OCI-LY7 (cell line): ENCODE measurements around the gene CALU. TPM values are rescaled to one million over a fixed set of nuclear protein-coding genes. Genes with fewer than 3 reads are reported as not detected.

Source experiments
- BruUV-seq: library from RNA; stranded (reverse); fragments of 400-500 nt; replicated peaks from 2 replicates; lab custom pipeline; 2021; lab: Mats Ljungman, UMichigan
- CTCF ChIA-PET: fragments of 300-600 bp; sonication (Branson Sonifier 250); formaldehyde crosslinking; loops from one replicate; lab custom pipeline; 2022; ENCODE audit warnings: antibody characterized with exemption; ENCODE audit not compliant: unreplicated experiment; lab: Charles Lee
- POLR2A ChIA-PET: fragments of 300-600 bp; sonication (Branson Sonifier 250); formaldehyde crosslinking; loops from one replicate; lab custom pipeline; 2022; ENCODE audit warnings: antibody characterized with exemption; lab: Charles Lee
- DNase-seq: peaks from one replicate; pipeline ENCODE4 v3.0.0-alpha.2; 2015; ENCODE audit warnings: low spot score
- H2AFZ ChIP-seq: fragments of 200-600 bp; sonication (generic), shearing (Covaris generic); 2 replicates; pipeline ENCODE4 v1.6.1; 2014; ENCODE audit warnings: mild to moderate bottlenecking, antibody characterized with exemption, low read length, moderate library complexity
- H3K27ac ChIP-seq: fragments of 200-600 bp; sonication (generic); 2 replicates; pipeline ENCODE4 v1.5.1; 2014; ENCODE audit warnings: mixed run types, low read depth, mild to moderate bottlenecking, moderate library complexity, low read length, inconsistent platforms; ENCODE audit not compliant: poor library complexity, severe bottlenecking
- H3K36me3 ChIP-seq: fragments of 200-600 bp; sonication (generic); 2 replicates; pipeline ENCODE4 v1.6.1; 2014; ENCODE audit warnings: mild to moderate bottlenecking, antibody characterized with exemption, low read length, moderate library complexity, mixed read lengths; ENCODE audit not compliant: insufficient read depth
- H3K4me1 ChIP-seq: fragments of 200-600 bp; sonication (generic); 2 replicates; pipeline ENCODE4 v1.5.1; 2014; ENCODE audit warnings: mild to moderate bottlenecking, low read length; ENCODE audit not compliant: insufficient read depth, poor library complexity, severe bottlenecking
- H3K4me2 ChIP-seq: fragments of 200-600 bp; sonication (generic); 2 replicates; pipeline ENCODE4 v1.6.1; 2014; ENCODE audit warnings: mild to moderate bottlenecking, low read length
- H3K4me3 ChIP-seq: fragments of 200-600 bp; sonication (generic); 2 replicates; pipeline ENCODE4 v1.5.1; 2014; ENCODE audit warnings: mild to moderate bottlenecking, low read depth, low read length; ENCODE audit not compliant: poor library complexity, severe bottlenecking
- H3K79me2 ChIP-seq: fragments of 200-600 bp; sonication (generic); 2 replicates; pipeline ENCODE4 v1.6.1; 2016; ENCODE audit warnings: low read depth, mild to moderate bottlenecking, low read length, moderate library complexity, mixed read lengths; ENCODE audit not compliant: insufficient read depth
- H3K9me2 ChIP-seq: fragments of 200-600 bp; sonication (generic); 2 replicates; pipeline ENCODE4 v1.6.1; 2016; ENCODE audit warnings: mild to moderate bottlenecking, low read length, mixed read lengths; ENCODE audit not compliant: insufficient read depth
- H3K9me3 ChIP-seq: fragments of 200-600 bp; sonication (generic); 2 replicates; pipeline ENCODE4 v1.6.1; 2014; ENCODE audit warnings: mild to moderate bottlenecking, mixed run types, low read length, mixed read lengths
- H4K20me1 ChIP-seq: fragments of 200-600 bp; sonication (generic); 2 replicates; pipeline ENCODE4 v1.6.1; 2014; ENCODE audit warnings: mild to moderate bottlenecking, antibody characterized with exemption, low read length, moderate library complexity, mixed read lengths; ENCODE audit not compliant: insufficient read depth
- CTCF ChIP-seq: fragments of 200-600 bp; sonication (generic); conservative IDR thresholded peaks from 2 replicates; pipeline ENCODE4 v1.5.1; 2014; ENCODE audit warnings: mild to moderate bottlenecking, antibody characterized with exemption, low read length, moderate library complexity, mixed read lengths
- EZH2phosphoT487 ChIP-seq: fragments of 200-600 bp; sonication (generic); IDR thresholded peaks from 2 replicates; pipeline ENCODE4 v1.6.1; 2018; ENCODE audit warnings: low read depth, borderline replicate concordance, mild to moderate bottlenecking, mixed run types, antibody characterized with exemption, low read length, moderate library complexity, mixed read lengths
- intact Hi-C: fragments of 100-400 bp; cut with micrococcal nuclease; formaldehyde crosslinking; loops from one replicate; pipeline ENCODE4 v1.10.0; 2022; ENCODE audit not compliant: unreplicated experiment
- total RNA-seq, 2 experiments: library from RNA; depleted of rRNA in 1 of 2; stranded (reverse); fragments of >200 nt in 1 of 2; shearing (Covaris generic) in 1 of 2; gene quantifications; 2 replicates each; pipeline ENCODE4 v1.2.3, GENCODE V29; 2014 to 2022

The CALU gene
- total RNA-seq, 2 experiments from 2014 or later = 45.6 to 52.8 TPM

- TF ChIP-seq CTCF (no peak), EZH2phosphoT487 (no peak)
- ChIA-PET CTCF (no interaction called here), POLR2A (interaction anchor here (0.6 to 1.4 kb wide), 3 partner anchors 25 to 1392 kb away, joined by 3 read pairs; no protein-coding TSS in a partner anchor)
- no TSS peak for BruUV-seq
- H3K79me2 ChIP-seq = no peaks in the 10 kb centered on the region
- H3K9me3 ChIP-seq = no peaks in the 10 kb centered on the region
- no peaks in the 10 kb centered on the region for H3K36me3 ChIP-seq
- H3K27ac ChIP-seq = no peak overlapping the region
- H3K4me2 ChIP-seq = no peak overlapping the region
- no peaks in the 10 kb centered on the region for H3K4me1 ChIP-seq
- intact Hi-C loops = no loop called here
- no peak for DNase-seq
- H2AFZ ChIP-seq = no peak overlapping the region
- no peaks in the 10 kb centered on the region for H4K20me1 ChIP-seq
- H3K9me2 ChIP-seq = no peaks in the 10 kb centered on the region
- no peak overlapping the region for H3K4me3 ChIP-seq
Observed at GRCh38 chr7:128710481-128710880, 28.7 kb upstream of the CALU start.

- Histone ChIP-seq H3K4me3 (no peak overlapping the region), H3K27ac (no peak overlapping the region), H2AFZ (no peak overlapping the region), H3K4me1 (no peaks in the 10 kb centered on the region), H3K36me3 (no peaks in the 10 kb centered on the region), H4K20me1 (no peaks in the 10 kb centered on the region), H3K4me2 (no peak overlapping the region), H3K9me3 (no peaks in the 10 kb centered on the region), H3K9me2 (no peaks in the 10 kb centered on the region), H3K79me2 (no peaks in the 10 kb centered on the region)
- intact Hi-C loops = no loop called here
- no TSS peak for BruUV-seq
- CTCF ChIA-PET = no interaction called here
- DNase-seq = no peak
- no peak for TF ChIP-seq CTCF
- TF ChIP-seq EZH2phosphoT487 = no peak
- POLR2A ChIA-PET = interaction anchor here (0.6 kb wide), 1 partner anchor 19 kb away, joined by 3 read pairs; no protein-coding TSS in a partner anchor
Observed at GRCh38 chr7:128713794-128714193, 25.4 kb upstream of the CALU start.

GRCh38 chr7:128714701-128715495 is 24.3 kb upstream of the CALU start:
- TF ChIP-seq CTCF (no peak), EZH2phosphoT487 (no peak)
- Histone ChIP-seq H3K36me3 (no peaks in the 10 kb centered on the region), H3K4me1 (no peaks in the 10 kb centered on the region), H3K27ac (no peak overlapping the region), H3K4me2 (no peak overlapping the region), H2AFZ (no peak overlapping the region), H3K9me3 (no peaks in the 10 kb centered on the region), H3K9me2 (no peaks in the 10 kb centered on the region), H3K4me3 (no peak overlapping the region), H3K79me2 (no peaks in the 10 kb centered on the region), H4K20me1 (no peaks in the 10 kb centered on the region)
- CTCF ChIA-PET = no interaction called here
- DNase-seq = no peak
- POLR2A ChIA-PET = interaction anchor here (1.0 kb wide), 1 partner anchor 23 kb away, joined by 3 read pairs; no protein-coding TSS in a partner anchor
- no TSS peak for BruUV-seq
- intact Hi-C loops = no loop called here
